IPS DF 6.9 (cell line): Measurements from ENCODE around the gene MRPL11.
A peak's percentile ranks its signal among the peaks of the same experiment; 100 is the strongest.

ENCODE experiments used
- DNase-seq: peaks from one replicate; pipeline ENCODE4 v3.0.0-alpha.2; 2013; ENCODE audit warnings: low read depth, low spot score
- H3K27ac ChIP-seq: one replicate; pipeline ENCODE4 v1.5.1; 2013; ENCODE audit warnings: low read length, control low read depth
- H3K27me3 ChIP-seq: 2 replicates; pipeline ENCODE4 v1.6.1; 2013; ENCODE audit warnings: mild to moderate bottlenecking, low read length; ENCODE audit not compliant: control insufficient read depth, insufficient read depth
- H3K36me3 ChIP-seq: 2 replicates; pipeline ENCODE4 v1.6.1; 2013; ENCODE audit warnings: low read length; ENCODE audit not compliant: control insufficient read depth, insufficient read depth
- H3K4me1 ChIP-seq: 2 replicates; pipeline ENCODE4 v1.6.1; 2013; ENCODE audit warnings: low read length; ENCODE audit not compliant: control insufficient read depth, insufficient read depth
- H3K4me3 ChIP-seq: 2 replicates; pipeline ENCODE4 v1.5.1; 2013; ENCODE audit warnings: mild to moderate bottlenecking, low read length
- H3K9me3 ChIP-seq: 2 replicates; pipeline ENCODE4 v1.6.1; 2013; ENCODE audit warnings: low read length, inconsistent platforms; ENCODE audit not compliant: control insufficient read depth, insufficient read depth
- WGBS: extraction: QIAGEN DNeasy Blood & Tissue Kit; methylation state at CpG from one replicate; pipeline ENCODE4 v1.1.7; 2013; ENCODE audit warnings: mixed read lengths, missing lambda C conversion rate; ENCODE audit not compliant: insufficient read length, insufficient coverage; 5-methylcytosine and 5-hydroxymethylcytosine counted together

MRPL11 gene

DNA sequence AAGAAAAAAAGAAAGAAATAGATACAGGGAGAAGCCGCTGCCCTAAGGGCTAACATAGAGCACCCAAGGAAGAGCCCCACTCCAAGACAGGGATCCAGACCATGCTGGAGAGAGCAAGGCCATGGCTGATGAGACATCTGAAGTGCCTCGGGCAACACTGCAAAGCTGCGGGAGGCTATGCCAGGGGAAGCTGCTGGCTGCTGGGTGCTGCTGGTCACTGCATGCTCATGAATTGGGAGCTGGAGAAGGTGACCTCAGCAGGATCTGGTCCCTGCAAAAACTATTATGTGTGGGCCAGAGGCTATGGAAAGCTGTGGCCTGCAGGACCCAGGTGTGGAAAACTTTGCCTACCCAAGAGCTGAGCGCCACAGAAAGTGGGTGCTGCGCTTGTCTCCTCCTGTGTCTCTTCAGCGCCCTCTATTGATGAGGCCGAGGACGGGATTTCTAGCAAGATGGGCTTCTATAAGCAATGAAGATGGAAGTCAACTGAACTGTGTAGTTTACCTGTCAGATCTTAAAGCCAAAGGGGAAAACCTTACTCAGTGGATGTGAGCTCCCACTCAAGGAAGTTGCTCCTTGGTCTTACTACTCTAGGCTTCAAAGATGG lies 49.8 kb downstream of the MRPL11 start:
- no peaks in the 10 kb centered on the region for H3K9me3 ChIP-seq
- no peak overlapping the region for H3K27ac ChIP-seq
- WGBS = no CpG with 5 or more reads among the region's 8 CpGs
- H3K27me3 ChIP-seq = no peaks in the 10 kb centered on the region
- H3K36me3 ChIP-seq = no peaks in the 10 kb centered on the region
- H3K4me1 ChIP-seq = no peaks in the 10 kb centered on the region
- H3K4me3 ChIP-seq = no peak overlapping the region
- DNase-seq = no peak

DNA sequence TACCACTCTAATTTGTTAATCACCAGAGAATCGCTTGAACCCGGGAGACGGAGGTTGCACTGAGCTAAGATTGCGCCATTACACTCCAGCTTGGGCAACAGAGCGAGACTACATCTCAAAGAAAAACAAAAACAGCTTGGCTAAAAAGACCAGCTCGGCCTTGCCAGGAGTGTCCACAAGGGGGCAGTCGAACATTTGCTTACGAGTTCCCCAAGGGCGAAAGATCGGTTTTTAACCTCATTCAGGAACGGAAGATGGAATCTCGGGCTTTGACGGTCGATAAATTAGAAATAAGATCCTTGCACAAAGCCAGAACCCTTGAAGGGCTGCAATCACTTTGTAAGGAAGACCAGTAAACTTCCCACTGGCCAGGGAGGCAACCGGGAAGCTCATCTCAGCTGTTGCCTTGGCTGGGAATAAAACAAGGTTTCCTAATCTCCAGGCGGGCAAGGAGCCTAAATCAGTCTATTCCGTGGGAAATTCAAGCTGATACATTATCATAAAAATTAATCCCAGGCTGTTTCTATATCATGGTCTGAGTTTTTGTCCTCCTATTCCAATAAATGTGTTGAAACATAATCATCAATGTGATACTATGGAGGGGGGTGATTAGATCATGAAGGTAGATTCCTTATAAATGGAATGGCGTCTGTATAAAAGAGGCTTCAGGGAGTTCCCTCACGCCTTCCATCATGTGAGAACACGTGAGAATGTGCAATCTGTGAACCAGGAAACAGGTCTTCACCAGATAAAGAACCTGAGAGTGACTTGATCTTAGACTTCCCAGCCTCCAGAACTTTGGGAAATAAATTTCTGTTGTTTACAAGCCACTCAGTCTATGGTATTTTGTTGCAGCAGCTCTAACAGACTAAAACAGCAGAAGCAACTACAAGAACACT lies 52.2 kb downstream of the MRPL11 start:
- Histone ChIP-seq H3K36me3 (no peaks in the 10 kb centered on the region), H3K4me3 (no peak overlapping the region), H3K9me3 (no peaks in the 10 kb centered on the region), H3K4me1 (no peaks in the 10 kb centered on the region), H3K27me3 (no peaks in the 10 kb centered on the region), H3K27ac (no peak overlapping the region)
- DNase-seq = peak; percentile 87
- no CpG with 5 or more reads among the region's 20 CpGs for WGBS
